SU-DHL-6 (cell line): ENCODE data around the gene KIF4A.

Experiments used
- H2AFZ ChIP-seq: fragments of 200-600 bp; sonication (generic); 2 replicates; pipeline ENCODE4 v1.6.1; 2014; ENCODE audit warnings: low read depth, mild to moderate bottlenecking, moderate library complexity, mixed read lengths, antibody characterized with exemption, low read length; ENCODE audit not compliant: severe bottlenecking
- H3F3A ChIP-seq: fragments of 200-600 bp; shearing (Covaris generic); 2 replicates; pipeline ENCODE4 v1.6.0; 2016; ENCODE audit warnings: antibody characterized with exemption, mild to moderate bottlenecking; ENCODE audit not compliant: insufficient read depth
- H3K27ac ChIP-seq: fragments of 200-600 bp; sonication (generic); 2 replicates; pipeline ENCODE4 v1.5.1; 2016; ENCODE audit warnings: low read depth, mild to moderate bottlenecking, low read length, moderate library complexity, mixed read lengths
- H3K27me3 ChIP-seq: fragments of 200-600 bp; sonication (generic), shearing (Covaris generic); 2 replicates; pipeline ENCODE4 v1.6.0; 2014; ENCODE audit warnings: mild to moderate bottlenecking, low read length
- H3K36me3 ChIP-seq: fragments of 200-600 bp; sonication (generic); 2 replicates; pipeline ENCODE4 v1.6.1; 2014; ENCODE audit warnings: mild to moderate bottlenecking, low read length, mixed read lengths
- H3K4me2 ChIP-seq: fragments of 300-600, 200-600 bp; shearing (Covaris generic), sonication (generic); 2 replicates; pipeline ENCODE4 v1.6.0; 2014; ENCODE audit warnings: low read length, low read depth, mild to moderate bottlenecking; ENCODE audit not compliant: poor library complexity, severe bottlenecking
- H3K4me3 ChIP-seq: fragments of 200-600 bp; sonication (generic); 2 replicates; pipeline ENCODE4 v1.5.1; 2014; ENCODE audit warnings: antibody characterized with exemption, low read length, mild to moderate bottlenecking, mixed read lengths; ENCODE audit not compliant: insufficient read depth, poor library complexity, severe bottlenecking
- H3K79me2 ChIP-seq: fragments of 200-600 bp; sonication (generic); 2 replicates; pipeline ENCODE4 v1.6.1; 2014; ENCODE audit warnings: mild to moderate bottlenecking, low read length, moderate library complexity; ENCODE audit not compliant: insufficient read depth
- H3K9ac ChIP-seq: fragments of 200-600 bp; sonication (generic); 2 replicates; pipeline ENCODE4 v1.7.0; 2014; ENCODE audit warnings: mild to moderate bottlenecking, low read length
- H3K9me2 ChIP-seq: fragments of 200-600 bp; sonication (generic); replicated peaks from 2 replicates; pipeline ENCODE4 v1.6.1; 2014; ENCODE audit warnings: low read length; ENCODE audit not compliant: insufficient read depth
- H3K9me3 ChIP-seq: fragments of 200-600 bp; sonication (generic); 2 replicates; pipeline ENCODE4 v1.6.1; 2014; ENCODE audit warnings: low read length, mixed read lengths; ENCODE audit not compliant: insufficient read depth
- H4K20me1 ChIP-seq: fragments of 200-600 bp; sonication (generic); 2 replicates; pipeline ENCODE4 v1.6.1; 2014; ENCODE audit warnings: low read depth, mild to moderate bottlenecking, antibody characterized with exemption, low read length, moderate library complexity, mixed read lengths
- CTCF ChIP-seq: fragments of 200-600 bp; sonication (generic); IDR thresholded peaks from one replicate; pipeline ENCODE4 v1.5.1; 2017; ENCODE audit warnings: antibody characterized with exemption, mild to moderate bottlenecking, low read length, moderate library complexity; ENCODE audit not compliant: insufficient read depth, poor library complexity, severe bottlenecking
- EZH2phosphoT487 ChIP-seq: fragments of 200-600 bp; sonication (generic), shearing (Covaris generic); conservative IDR thresholded peaks from 2 replicates; pipeline ENCODE4 v1.6.1; 2018; ENCODE audit warnings: mild to moderate bottlenecking, antibody characterized with exemption, low read length, moderate library complexity, mixed read lengths

Gene KIF4A

DNA sequence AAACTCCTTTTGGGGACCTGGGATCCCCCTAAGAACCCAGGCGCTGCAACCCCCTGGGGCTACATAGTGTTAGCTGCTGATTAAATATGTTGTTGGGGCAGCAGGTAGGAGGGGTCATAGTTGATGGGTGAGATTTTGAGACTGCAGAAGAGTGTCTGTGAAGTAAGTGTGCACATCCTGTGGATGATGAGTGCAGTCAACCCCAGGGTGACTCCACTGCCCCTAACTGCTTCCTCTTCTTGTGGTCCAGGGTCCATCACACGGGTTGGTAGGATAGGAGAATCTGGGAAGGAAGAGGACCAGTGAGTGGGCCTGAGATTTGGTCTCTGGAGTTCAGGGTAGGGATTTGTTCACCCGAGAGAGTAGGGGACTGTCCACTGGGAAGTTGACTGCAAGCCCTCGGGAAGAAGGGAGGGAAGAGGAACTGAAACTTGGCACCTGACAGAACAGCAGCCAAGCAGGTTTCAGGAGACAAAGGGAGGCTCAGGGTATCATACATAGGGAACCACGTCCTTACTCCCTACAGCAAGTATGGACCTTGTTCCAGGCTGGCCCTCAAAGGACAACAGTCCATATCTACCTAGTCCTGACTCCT lies 163.2 kb downstream of the KIF4A start:
- H3K79me2 ChIP-seq: no peaks in the 10 kb centered on the region
- no peak for TF ChIP-seq CTCF
- TF ChIP-seq EZH2phosphoT487: no peak
- peak overlapping the region; percentile 84 for H2AFZ ChIP-seq
- no peaks in the 10 kb centered on the region for H3K9me3 ChIP-seq
- H3K9me2 ChIP-seq: no peaks in the 10 kb centered on the region
- no peaks in the 10 kb centered on the region for H4K20me1 ChIP-seq
- peak overlapping the region; percentile 62 for H3K9ac ChIP-seq
- H3K4me2 ChIP-seq: peak overlapping the region; percentile 53
- H3K27ac ChIP-seq: peak overlapping the region; percentile 68
- no peaks in the 10 kb centered on the region for H3K27me3 ChIP-seq
- peak overlapping the region; percentile 51 for H3K4me3 ChIP-seq
- peaks cover 12% of the 10 kb centered on the region for H3F3A ChIP-seq
- no peaks in the 10 kb centered on the region for H3K36me3 ChIP-seq

DNA sequence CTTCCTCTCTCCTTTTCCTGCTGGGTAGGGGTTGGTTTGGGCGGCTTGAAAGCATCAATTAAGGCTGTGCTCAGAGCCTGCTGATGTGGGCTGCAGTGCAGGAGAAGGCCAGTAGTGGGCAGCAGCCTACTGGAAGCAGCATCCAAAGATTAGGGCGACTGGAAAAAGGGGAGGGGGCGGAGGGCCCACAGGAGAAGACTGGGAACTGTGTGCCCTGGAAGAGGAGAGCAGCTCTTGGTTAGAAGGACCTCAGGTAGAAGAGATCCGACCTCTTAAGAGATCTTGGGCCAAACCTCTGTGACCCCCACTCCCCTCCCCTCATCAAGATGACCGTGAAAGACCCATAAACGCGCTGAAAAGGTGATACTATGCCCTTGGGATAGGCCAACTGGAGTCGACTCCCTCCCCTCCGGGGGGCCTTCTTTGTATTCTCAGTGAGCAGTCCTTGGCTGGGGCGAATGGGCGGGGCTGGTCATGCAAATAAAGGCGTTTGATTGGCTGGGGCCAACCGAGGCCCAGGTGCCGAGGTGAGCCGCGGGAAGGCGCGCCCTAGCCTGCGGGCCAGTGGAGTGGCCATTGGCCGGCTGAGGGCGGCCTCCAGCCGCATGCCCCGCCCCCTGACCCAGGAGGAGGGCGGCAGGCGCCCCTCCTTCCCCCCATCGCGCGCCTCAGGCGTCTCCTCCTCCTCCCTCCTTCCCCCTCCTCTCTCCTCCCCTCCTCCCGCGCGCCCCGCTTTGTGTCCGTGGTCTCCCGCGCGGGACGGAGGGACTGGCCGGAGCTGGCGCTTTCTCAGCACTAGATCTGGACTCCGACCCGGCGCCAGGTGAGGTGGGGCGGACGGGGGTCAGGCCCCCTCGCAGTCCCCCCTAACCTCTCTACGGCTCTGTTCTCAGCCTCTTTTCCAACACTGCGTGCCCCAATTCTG lies 164.8 kb downstream of the KIF4A start:
- Histone ChIP-seq H4K20me1 (no peaks in the 10 kb centered on the region), H3K4me2 (peak overlapping the region; percentile 59), H3K27me3 (no peaks in the 10 kb centered on the region), H2AFZ (peak overlapping the region; percentile 65), H3K27ac (peak overlapping the region; percentile 74), H3K36me3 (no peaks in the 10 kb centered on the region), H3F3A (peaks cover 12% of the 10 kb centered on the region), H3K79me2 (no peaks in the 10 kb centered on the region), H3K9me3 (no peaks in the 10 kb centered on the region), H3K9me2 (no peaks in the 10 kb centered on the region), H3K9ac (peak overlapping the region; percentile 83), H3K4me3 (peak overlapping the region; percentile 64)
- TF ChIP-seq EZH2phosphoT487 (no peak), CTCF (peak; percentile 40)

- no peaks in the 10 kb centered on the region for H3K79me2 ChIP-seq
- TF ChIP-seq EZH2phosphoT487: no peak
- no peak for TF ChIP-seq CTCF
- H3K36me3 ChIP-seq: no peaks in the 10 kb centered on the region
- H4K20me1 ChIP-seq: no peaks in the 10 kb centered on the region
- no peaks in the 10 kb centered on the region for H3K9me3 ChIP-seq
- H3K4me2 ChIP-seq: peak overlapping the region; percentile 59
- H3F3A ChIP-seq: peaks cover 12% of the 10 kb centered on the region
- peak overlapping the region; percentile 83 for H3K9ac ChIP-seq
- peak overlapping the region; percentile 64 for H3K4me3 ChIP-seq
- no peaks in the 10 kb centered on the region for H3K27me3 ChIP-seq
- no peaks in the 10 kb centered on the region for H3K9me2 ChIP-seq
- H2AFZ ChIP-seq: peak overlapping the region; percentile 65
- peak overlapping the region; percentile 74 for H3K27ac ChIP-seq
Measured at GRCh38 chrX:70455366-70456202, 165.7 kb downstream of the KIF4A start.
